SH-SY5Y (cell line): ENCODE measurements around the gene RAMP3.

Experiments used
- GATA2 ChIP-seq: IDR thresholded peaks from 2 replicates; pipeline ENCODE4 v1.6.1; 2011; ENCODE audit warnings: mild to moderate bottlenecking, low read depth, low read length
- GATA3 ChIP-seq: IDR thresholded peaks from 2 replicates; pipeline ENCODE4 v1.6.1; 2011; ENCODE audit warnings: low read depth, mild to moderate bottlenecking, low read length, moderate library complexity

GRCh38 chr7:45186261-45186813 is 28.7 kb downstream of the RAMP3 start:
- TF ChIP-seq GATA3 = no peak
- no peak for TF ChIP-seq GATA2
